H54 (cell line): Measurements from ENCODE around the gene ABHD5.
A peak's percentile ranks its signal among the peaks of the same experiment; 100 is the strongest.
"Not testable (repeated sequence)": the region's sequence is repeated elsewhere in the genome, so short reads cannot be mapped to it uniquely, and the experiment has no call there.

Experiments
- DNase-seq: peaks from one replicate; pipeline ENCODE4 v3.0.0; 2011; ENCODE audit warnings: low spot score, mixed read lengths; ENCODE audit not compliant: insufficient read length
- FAIRE-seq: peaks from 3 replicates; lab custom pipeline; 2011; peaks lifted over from hg19 to GRCh38; lab: Jason Lieb, UNC
- POLR2A ChIP-seq: IDR thresholded peaks from 2 replicates; pipeline ENCODE4 v1.6.1; 2011; ENCODE audit warnings: low read depth, mild to moderate bottlenecking, low read length

ABHD5 gene

GRCh38 chr3:43674345-43675085, 16.2 kb upstream of the ABHD5 start:
- no peak for DNase-seq
- peak; percentile 38 for FAIRE-seq
- no peak for TF ChIP-seq POLR2A

- DNase-seq (no peak), FAIRE-seq (no peak)
- no peak for TF ChIP-seq POLR2A
Measured at GRCh38 chr3:43675593-43675992, 15.1 kb upstream of the ABHD5 start.

GRCh38 chr3:43676441-43676840, 14.3 kb upstream of the ABHD5 start:
- no peak for FAIRE-seq
- no peak for DNase-seq
- no peak for TF ChIP-seq POLR2A

GRCh38 chr3:43678375-43678774, 12.4 kb upstream of the ABHD5 start:
- FAIRE-seq, DNase-seq: not testable (repeated sequence)

GRCh38 chr3:43678887-43679449, 11.8 kb upstream of the ABHD5 start:
- not testable (repeated sequence) for FAIRE-seq, DNase-seq

GRCh38 chr3:43680857-43681256, 9.9 kb upstream of the ABHD5 start:
- FAIRE-seq, DNase-seq: not testable (repeated sequence)

GRCh38 chr3:43684944-43685343, 5.8 kb upstream of the ABHD5 start:
- no peak for FAIRE-seq
- no peak for DNase-seq
- TF ChIP-seq POLR2A: no peak

GRCh38 chr3:43685921-43686320, 4.8 kb upstream of the ABHD5 start:
- FAIRE-seq (no peak), DNase-seq (no peak)
- no peak for TF ChIP-seq POLR2A

GRCh38 chr3:43686333-43686699, 4.4 kb upstream of the ABHD5 start:
- TF ChIP-seq POLR2A: no peak
- FAIRE-seq (no peak), DNase-seq (no peak)

- TF ChIP-seq POLR2A: no peak
- DNase-seq (no peak), FAIRE-seq (no peak)
Measured at GRCh38 chr3:43686700-43687498, 3.8 kb upstream of the ABHD5 start.

- no peak for DNase-seq
- TF ChIP-seq POLR2A: no peak
- FAIRE-seq: no peak
Measured at GRCh38 chr3:43687499-43687811, 3.3 kb upstream of the ABHD5 start.

GRCh38 chr3:43688245-43688650, 2.5 kb upstream of the ABHD5 start:
- no peak for FAIRE-seq
- DNase-seq: no peak

GRCh38 chr3:43689166-43689565, 1.6 kb upstream of the ABHD5 start:
- DNase-seq (no peak), FAIRE-seq (no peak)
- no peak for TF ChIP-seq POLR2A

More at GRCh38 chr3:43688245-43688650, 2.5 kb upstream of the ABHD5 start:
- no peak for TF ChIP-seq POLR2A

- no peak for TF ChIP-seq POLR2A
- no peak for DNase-seq
- no peak for FAIRE-seq
Measured at GRCh38 chr3:43689766-43690399, 855 bp upstream of the ABHD5 start.
